Activated T-helper 17 cell treated with anti-CD3 and anti-CD28 coated beads, Interleukin-2, amount 50 U/mL, for 72 hours (primary cell): ENCODE measurements around the gene APPL1. TPM values are rescaled to one million over a fixed set of nuclear protein-coding genes. Genes with fewer than 3 reads are reported as not detected.
A peak's percentile ranks its signal among the peaks of the same experiment; 100 is the strongest.
"Not testable (repeated sequence)": the region's sequence is repeated elsewhere in the genome, so short reads cannot be mapped to it uniquely, and the experiment has no call there.

ENCODE experiments used
- ATAC-seq: fragments of 150-1000 bp; cut with Tn5 transposase; replicated peaks from 2 replicates; pipeline ENCODE4 v1.10.0; 2021; ENCODE audit warnings: mild to moderate bottlenecking, moderate library complexity
- H3K27ac Mint-ChIP-seq: one replicate; pipeline ENCODE4 v1.8.0; 2022; ENCODE audit warnings: mixed read lengths
- H3K27me3 Mint-ChIP-seq: one replicate; pipeline ENCODE4 v1.8.0; 2022; ENCODE audit warnings: mixed read lengths
- H3K36me3 Mint-ChIP-seq: one replicate; pipeline ENCODE4 v1.8.0; 2022; ENCODE audit warnings: low read depth, mild to moderate bottlenecking, mixed read lengths
- H3K4me1 Mint-ChIP-seq: one replicate; pipeline ENCODE4 v1.8.0; 2022; ENCODE audit warnings: mixed read lengths
- H3K4me3 Mint-ChIP-seq: one replicate; pipeline ENCODE4 v1.8.0; 2022; ENCODE audit warnings: mild to moderate bottlenecking, mixed read lengths
- H3K9me3 Mint-ChIP-seq: one replicate; pipeline ENCODE4 v1.8.0; 2022; ENCODE audit warnings: mixed read lengths
- total RNA-seq, 2 donors: library from RNA; stranded (reverse); gene quantifications; one replicate each; pipeline ENCODE4 v1.2.3, GENCODE V29; 2022

Gene APPL1
- total RNA-seq, 2 donors from 2014 or later: 35.5 to 38.0 TPM

DNA sequence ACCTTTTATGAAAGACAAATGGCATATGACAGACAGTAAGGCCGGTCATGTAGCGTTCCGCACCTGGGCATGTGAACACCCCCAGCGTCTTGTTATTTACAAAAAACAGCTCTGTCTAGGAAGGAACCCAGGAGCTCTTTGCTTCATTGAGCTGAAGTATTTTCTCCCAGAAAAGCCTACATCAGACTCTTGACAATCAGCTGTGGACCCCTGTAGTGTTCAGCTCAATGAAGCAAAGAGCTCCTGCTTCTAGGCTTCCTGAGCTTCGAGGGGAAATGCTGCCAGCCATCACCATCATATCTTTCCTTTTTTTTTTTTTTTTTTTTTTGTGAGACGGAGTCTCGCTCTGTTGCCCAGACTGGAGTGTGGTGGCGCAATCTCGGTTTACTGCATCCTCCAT, 60.9 kb downstream of the APPL1 start:
- H3K27me3 Mint-ChIP-seq: peaks cover 7% of the 10 kb centered on the region
- no peaks in the 10 kb centered on the region for H3K36me3 Mint-ChIP-seq
- no peaks in the 10 kb centered on the region for H3K4me1 Mint-ChIP-seq
- H3K4me3 Mint-ChIP-seq: no peak overlapping the region
- no peak overlapping the region for H3K27ac Mint-ChIP-seq
- no peak for ATAC-seq
- H3K9me3 Mint-ChIP-seq: no peaks in the 10 kb centered on the region

DNA sequence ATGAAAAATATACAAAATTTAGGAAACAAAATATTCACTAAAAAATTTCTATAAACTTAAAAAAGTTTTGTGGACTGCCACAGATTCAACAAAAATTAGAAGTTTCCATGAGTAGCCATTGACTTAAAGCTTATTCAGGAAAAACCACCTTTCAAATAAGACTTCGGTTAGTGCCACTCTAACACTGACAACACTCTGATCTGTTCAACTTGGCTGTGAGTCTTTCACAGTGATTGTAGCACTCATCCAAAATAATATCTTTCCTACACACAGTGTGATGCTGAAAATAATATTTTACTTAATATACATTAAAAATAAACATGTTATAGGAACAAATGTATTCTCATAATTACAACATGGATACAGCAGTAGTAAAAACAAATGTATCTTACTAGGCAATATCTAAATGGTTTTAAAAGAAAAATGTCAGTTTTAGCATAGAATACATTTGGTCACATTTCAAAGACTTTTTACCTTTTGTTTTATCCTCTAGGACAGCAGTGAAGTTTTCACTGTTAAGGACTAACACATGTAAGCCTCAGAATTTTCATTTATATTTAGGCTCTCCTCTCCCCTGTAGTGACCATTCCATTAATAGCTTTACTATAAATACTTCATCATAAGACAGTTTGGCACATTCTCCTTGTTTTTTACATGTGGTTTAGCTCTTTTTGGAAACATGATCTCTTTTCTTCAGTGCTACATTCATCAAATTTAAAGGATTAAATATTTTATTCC, 64.8 kb downstream of the APPL1 start, which contains the start of gene ASB14:
Gene ASB14 (minus strand): TSS at position 527 of the 738 bp plus-strand sequence. CDS start 652 bp downstream, outside the sequence.
- H3K27ac Mint-ChIP-seq: no peak within 1 kb of the TSS
- ATAC-seq: no peak
- H3K4me1 Mint-ChIP-seq: no peaks in the 10 kb centered on the region
- no peaks in the 10 kb centered on the region for H3K9me3 Mint-ChIP-seq
- peaks cover 12% of the 10 kb centered on the region for H3K27me3 Mint-ChIP-seq
- H3K4me3 Mint-ChIP-seq: no peak within 1 kb of the TSS
- no peaks in the 10 kb centered on the region for H3K36me3 Mint-ChIP-seq

DNA sequence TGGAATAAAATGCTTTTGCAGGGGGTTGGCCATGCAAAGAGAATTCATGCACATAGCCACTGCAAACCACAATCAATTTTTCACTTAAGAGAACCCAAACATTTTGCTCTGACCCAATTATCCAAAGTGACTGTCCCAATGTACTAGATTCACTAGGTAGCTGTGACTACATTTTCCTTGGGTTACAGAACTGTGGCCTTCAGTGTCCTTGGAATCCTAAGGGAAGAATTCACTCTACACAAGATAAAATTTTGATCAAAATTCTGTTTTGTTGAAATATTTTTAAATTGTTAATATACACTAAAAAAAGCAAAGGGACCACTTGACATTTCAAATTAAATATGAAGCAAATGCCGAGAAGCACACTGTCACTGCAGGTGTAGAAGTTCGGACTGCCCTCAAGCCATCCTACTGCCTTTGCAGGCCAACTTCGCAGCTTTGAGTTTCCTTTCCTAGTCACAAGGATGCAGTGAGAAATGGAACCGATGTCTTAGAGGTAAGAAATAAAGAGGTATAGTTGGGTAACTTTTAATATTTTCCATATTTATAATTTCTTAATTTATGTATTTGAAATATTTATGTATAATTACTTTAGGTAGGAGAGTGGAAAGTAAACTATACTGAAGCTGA, 65.5 kb downstream of the APPL1 start:
- peaks cover 17% of the 10 kb centered on the region for H3K27me3 Mint-ChIP-seq
- H3K9me3 Mint-ChIP-seq: no peaks in the 10 kb centered on the region
- no peak overlapping the region for H3K27ac Mint-ChIP-seq
- H3K4me1 Mint-ChIP-seq: no peaks in the 10 kb centered on the region
- no peaks in the 10 kb centered on the region for H3K36me3 Mint-ChIP-seq
- no peak overlapping the region for H3K4me3 Mint-ChIP-seq
- no peak for ATAC-seq

GRCh38 chr3:57298041-57298440, 70.5 kb downstream of the APPL1 start:
- Mint-ChIP-seq H3K36me3 (no peaks in the 10 kb centered on the region), H3K27me3 (peaks cover 21% of the 10 kb centered on the region), H3K4me1 (no peaks in the 10 kb centered on the region), H3K27ac (no peak overlapping the region), H3K9me3 (no peaks in the 10 kb centered on the region), H3K4me3 (no peak overlapping the region)
- peak; percentile 90 for ATAC-seq

GRCh38 chr3:57303520-57303919, 76.0 kb downstream of the APPL1 start:
- not testable (repeated sequence) for ATAC-seq, H3K36me3 Mint-ChIP-seq, H3K9me3 Mint-ChIP-seq, H3K4me1 Mint-ChIP-seq, H3K4me3 Mint-ChIP-seq, H3K27ac Mint-ChIP-seq
- peaks cover 29% of the 10 kb centered on the region for H3K27me3 Mint-ChIP-seq

- no peaks in the 10 kb centered on the region for H3K9me3 Mint-ChIP-seq
- no peak for ATAC-seq
- H3K27me3 Mint-ChIP-seq: peaks cover 13% of the 10 kb centered on the region
- no peaks in the 10 kb centered on the region for H3K36me3 Mint-ChIP-seq
- H3K4me3 Mint-ChIP-seq: no peak overlapping the region
- no peaks in the 10 kb centered on the region for H3K4me1 Mint-ChIP-seq
- no peak overlapping the region for H3K27ac Mint-ChIP-seq
Observed at GRCh38 chr3:57309769-57310360, 82.3 kb downstream of the APPL1 start.

DNA sequence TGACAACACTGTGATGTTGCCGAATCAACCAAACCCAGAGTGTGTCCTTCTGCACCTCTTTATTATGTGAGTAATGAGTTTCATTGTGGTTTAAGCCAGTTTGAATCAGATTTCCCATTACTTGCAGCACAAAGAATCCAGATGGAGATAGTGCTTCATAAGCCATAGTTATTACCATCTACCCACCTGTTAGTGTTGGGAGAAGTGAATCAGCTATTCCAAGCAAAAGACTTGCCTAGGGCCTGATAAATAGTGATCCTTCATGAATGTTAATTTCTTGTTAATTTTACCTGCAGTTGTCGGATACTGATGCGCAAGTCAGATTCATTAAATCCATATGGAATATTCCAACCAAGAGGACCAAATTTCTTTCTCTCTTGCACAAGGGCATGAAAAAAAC, 86.7 kb downstream of the APPL1 start:
- peaks cover 30% of the 10 kb centered on the region for H3K27me3 Mint-ChIP-seq
- no peak overlapping the region for H3K27ac Mint-ChIP-seq
- H3K4me1 Mint-ChIP-seq: no peaks in the 10 kb centered on the region
- H3K36me3 Mint-ChIP-seq: no peaks in the 10 kb centered on the region
- H3K9me3 Mint-ChIP-seq: no peaks in the 10 kb centered on the region
- ATAC-seq: no peak
- no peak overlapping the region for H3K4me3 Mint-ChIP-seq

Other genes with a start within 250 kb of the APPL1 start
- not detected for gene SPATA12, start 167.1 kb upstream of the APPL1 start, total RNA-seq
- under 1 TPM; 0.15 to 0.48 TPM for gene IL17RD, start 62.4 kb upstream of the APPL1 start, total RNA-seq
- gene HESX1, start 27.8 kb upstream of the APPL1 start, total RNA-seq: under 1 TPM; 0.65 to 0.71 TPM
- gene ASB14, start 65.0 kb downstream of the APPL1 start, total RNA-seq: not detected